Esophagus squamous epithelium (tissue), 5 donors: ENCODE data around the gene SSTR3. TPM values are rescaled to one million over a fixed set of nuclear protein-coding genes. Genes with fewer than 3 reads are reported as not detected.

Experiments
- DNase-seq: peaks from one replicate; lab custom pipeline; 2025; lab: John Stamatoyannopoulos, UW
- H3K27ac ChIP-seq, 4 donors: fragments of 200-600 bp; sonication (generic); one replicate each; pipeline ENCODE4 v1.5.1; 2016 to 2019; ENCODE audit warnings: mild to moderate bottlenecking in 1 of 4
- H3K27me3 ChIP-seq, 4 donors: fragments of 200-600 bp; sonication (generic); 1 replicate in 3 of 4; 2 replicates in 1 of 4; pipeline versions ENCODE4 v1.5.1 to v1.6.0; 2017 to 2021; ENCODE audit warnings: antibody characterized with exemption in 1 of 4
- H3K36me3 ChIP-seq, 3 donors: fragments of 200-600 bp; sonication (generic); one replicate each; pipeline ENCODE4 v1.5.1; 2016 to 2019
- H3K4me1 ChIP-seq, 3 donors: fragments of 200-600 bp; sonication (generic); one replicate each; pipeline ENCODE4 v1.5.1; 2017 to 2019
- H3K4me3 ChIP-seq, 4 donors: fragments of 200-600 bp; sonication (generic); 1 replicate in 3 of 4; 2 replicates in 1 of 4; pipeline ENCODE4 v1.5.1; 2016 to 2019; ENCODE audit warnings: mild to moderate bottlenecking in 2 of 4, moderate library complexity in 1 of 4
- H3K9me3 ChIP-seq, 3 donors: fragments of 200-600 bp; sonication (generic); one replicate each; pipeline ENCODE4 v1.5.1; 2016 to 2019
- CTCF ChIP-seq, 6 experiments: fragments of 450-650 bp in 4 of 6; fragments of 200-600 bp in 2 of 6; sonication (generic) in 2 of 6; IDR thresholded peaks; one replicate each; pipeline ENCODE4 v1.5.1; 2016 to 2019; ENCODE audit warnings: antibody characterized with exemption in 6 of 6, mild to moderate bottlenecking in 4 of 6, moderate library complexity in 4 of 6
- POLR2A ChIP-seq, 4 donors: fragments of 450-650 bp; IDR thresholded peaks; one replicate each; pipeline ENCODE4 v1.6.1; 2017; ENCODE audit warnings: antibody characterized with exemption in 4 of 4, mild to moderate bottlenecking in 4 of 4, moderate library complexity in 3 of 4
- WGBS, 2 donors: methylation state at CpG; one replicate each; pipeline ENCODE4 v1.1.5; 2018; 5-methylcytosine and 5-hydroxymethylcytosine counted together
- intact Hi-C: fragments of 100-400 bp; cut with DNase I; formaldehyde crosslinking; loops from one replicate; pipeline ENCODE4 v1.15.0; 2022
- total RNA-seq, 4 donors: library from RNA; depleted of rRNA; stranded (reverse); fragments of >200 nt; gene quantifications; one replicate each; pipeline ENCODE4 v1.1.0, GENCODE V29; 2016
- donor health status: DM: yes; HTN: yes; CAD: no.

SSTR3 gene
- total RNA-seq, 4 donors from 2014 or later, result not detected

GRCh38 chr22:37192204-37192603, 20.1 kb downstream of the SSTR3 start:
- intact Hi-C loops, result no loop called here
- H3K27me3 ChIP-seq, result no peaks in the 10 kb centered on the region
- peaks cover 33 to 59% (median 35%) of the 10 kb centered on the region in 3 donors for H3K4me1 ChIP-seq
- H3K9me3 ChIP-seq, result no peaks in the 10 kb centered on the region
- no peak for DNase-seq
- no peak overlapping the region for H3K27ac ChIP-seq
- no peaks in the 10 kb centered on the region for H3K36me3 ChIP-seq
- WGBS, 2 donors, result 85 to 90% methylated on average over 2 of the region's 2 CpGs
- no peak overlapping the region for H3K4me3 ChIP-seq
- no peak for TF ChIP-seq POLR2A (IDR thresholded peaks at IDR 0.05)
- no peak for TF ChIP-seq CTCF (IDR thresholded peaks at IDR 0.05)

- 28 to 47% methylated on average over 4 of the region's 4 CpGs for WGBS, 2 donors
- Histone ChIP-seq H3K4me3 (no peak overlapping the region), H3K9me3 (no peaks in the 10 kb centered on the region), H3K4me1 (peaks cover 27 to 61% (median 31%) of the 10 kb centered on the region in 3 donors), H3K27ac (peak overlapping the region in 1 of 4 donors; percentile 91), H3K27me3 (no peaks in the 10 kb centered on the region), H3K36me3 (no peaks in the 10 kb centered on the region)
- TF ChIP-seq CTCF (IDR thresholded peaks at IDR 0.05) (no peak), POLR2A (IDR thresholded peaks at IDR 0.05) (no peak)
- DNase-seq, result no peak
- intact Hi-C loops, result no loop called here
These were observed 22.0 kb downstream of the SSTR3 start for GRCh38 chr22:37190262-37190780.

GRCh38 chr22:37188901-37189466, 23.3 kb downstream of the SSTR3 start:
- DNase-seq, result no peak

GRCh38 chr22:37187891-37188761, 24.2 kb downstream of the SSTR3 start, which contains the start of gene C1QTNF6:
C1QTNF6 (minus strand) TSS chr22:37188247; CDS start chr22:37188213, 34 bp downstream.
- DNase-seq, result no peak
- peaks cover 27 to 65% (median 31%) of the 10 kb centered on the region in 3 donors for H3K4me1 ChIP-seq
- H3K36me3 ChIP-seq, result no peaks in the 10 kb centered on the region
- no peak for TF ChIP-seq POLR2A (IDR thresholded peaks at IDR 0.05)
- no peak for TF ChIP-seq CTCF (IDR thresholded peaks at IDR 0.05)
- H3K4me3 ChIP-seq, result peak within 1 kb of the TSS in 3 of 4 donors; percentile 32 to 56 (median 38)
- H3K27ac ChIP-seq, result peak within 1 kb of the TSS; percentile 75 to 91 (median 88)
- H3K9me3 ChIP-seq, result no peaks in the 10 kb centered on the region
- H3K27me3 ChIP-seq, result no peaks in the 10 kb centered on the region
- intact Hi-C loops, result no loop called here
- WGBS, 2 donors, result 22 to 42% methylated on average over 7 to 9 of the region's 17 CpGs

More at GRCh38 chr22:37188901-37189466, 23.3 kb downstream of the SSTR3 start:
- WGBS, 2 donors, result 23 to 33% methylated on average over 2 of the region's 2 CpGs
- H3K4me1 ChIP-seq, result peaks cover 27 to 69% (median 31%) of the 10 kb centered on the region in 3 donors
- TF ChIP-seq CTCF (IDR thresholded peaks at IDR 0.05) (no peak), POLR2A (IDR thresholded peaks at IDR 0.05) (no peak)
- intact Hi-C loops, result no loop called here
- no peaks in the 10 kb centered on the region for H3K27me3 ChIP-seq
- H3K9me3 ChIP-seq, result no peaks in the 10 kb centered on the region
- H3K4me3 ChIP-seq, result peak overlapping the region in 1 of 4 donors; percentile 56
- peak overlapping the region; percentile 75 to 91 (median 88) for H3K27ac ChIP-seq
- H3K36me3 ChIP-seq, result no peaks in the 10 kb centered on the region
